ENCODE data around the gene RBMS1.

- TF ChIP-seq CTCF (IDR thresholded peaks at IDR 0.05; ENCODE audit: insufficient read depth, low read depth, low read length) (no peak), EZH2 (IDR thresholded peaks at IDR 0.05; ENCODE audit: insufficient read depth, low read length) (no peak)
Measured at GRCh38 chr2:160293391-160294091, 200.1 kb downstream of the RBMS1 start.
